Ammon's horn (tissue), 1 donor: Measurements from ENCODE around the gene NGEF.
"Not testable (repeated sequence)": the region's sequence is repeated elsewhere in the genome, so short reads cannot be mapped to it uniquely, and the experiment has no call there.

Experiments used
- DNase-seq: peaks from one replicate; pipeline ENCODE4 v3.0.0-alpha.2; 2016; ENCODE audit warnings: low spot score

The NGEF gene

DNA sequence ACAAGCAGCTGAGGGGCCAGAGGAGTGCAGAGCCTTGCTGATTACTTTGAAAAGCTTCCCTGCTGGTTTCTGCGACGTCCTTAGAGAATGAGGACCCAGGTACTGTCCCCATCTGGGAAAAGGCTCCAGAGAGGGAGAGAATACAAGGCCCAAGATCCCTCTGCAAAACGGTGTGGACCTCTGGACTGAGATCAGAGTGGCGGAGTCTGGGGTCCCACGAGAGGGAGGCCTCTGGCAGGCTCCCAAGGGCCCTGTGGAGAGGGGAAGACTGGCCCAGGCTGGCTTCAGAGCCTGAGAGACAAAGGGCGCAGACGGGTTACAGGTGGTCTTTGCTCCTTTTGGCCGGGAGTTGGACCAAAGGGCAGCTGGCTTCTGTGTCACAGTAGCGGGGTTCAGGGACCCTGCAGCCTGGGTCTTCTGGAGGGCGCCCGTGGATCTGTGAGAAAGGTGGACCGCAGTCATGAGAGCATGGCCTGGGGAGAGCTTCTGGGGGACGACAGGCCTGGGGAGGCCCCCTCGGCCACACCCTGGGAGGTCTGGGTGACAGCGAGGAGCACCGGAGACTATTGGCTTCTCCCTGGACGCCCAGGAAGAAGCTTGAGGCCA lies 142.2 kb downstream of the NGEF start:
- DNase-seq = no peak

DNA sequence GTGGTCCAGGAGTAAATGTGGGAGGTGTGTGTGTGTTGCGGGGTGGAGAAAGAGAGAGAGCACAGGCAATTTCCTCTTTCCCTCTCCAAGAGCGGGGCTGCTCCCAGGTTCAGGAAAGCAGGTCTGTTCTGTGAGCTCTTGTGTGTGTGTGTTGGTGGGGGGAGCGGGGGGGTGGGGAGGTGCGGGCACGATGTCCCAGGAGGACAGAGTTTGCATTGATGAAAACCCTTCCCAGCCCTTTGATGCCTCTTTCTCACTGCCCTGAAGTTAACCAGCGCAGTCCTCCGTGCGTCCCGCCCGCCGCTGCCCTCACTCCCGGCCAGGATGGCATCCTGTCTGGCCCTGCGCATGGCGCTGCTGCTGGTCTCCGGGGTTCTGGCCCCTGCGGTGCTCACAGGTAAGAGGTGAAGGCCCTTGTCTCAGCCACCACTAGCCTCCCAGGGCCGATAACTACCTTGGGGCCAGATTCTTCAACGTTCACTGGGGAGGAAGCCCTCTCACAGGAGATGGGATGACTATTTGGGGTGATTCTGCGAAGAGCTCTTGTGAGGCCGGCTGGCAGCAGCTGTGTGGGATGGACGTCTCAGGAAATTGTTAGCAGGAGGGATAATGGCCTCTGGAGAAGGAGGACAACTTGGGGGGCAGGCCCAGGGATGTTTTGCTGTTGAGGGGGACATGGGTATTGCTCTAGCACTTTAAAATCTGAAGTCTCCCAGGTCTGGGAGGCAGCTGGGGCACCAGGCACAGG lies 142.9 kb downstream of the NGEF start, which contains the start of gene SNORC:
TSS of gene SNORC (plus strand) at position 247 of the 748 bp plus-strand sequence. CDS start at position 325, 78 bp downstream.
- no peak for DNase-seq

DNA sequence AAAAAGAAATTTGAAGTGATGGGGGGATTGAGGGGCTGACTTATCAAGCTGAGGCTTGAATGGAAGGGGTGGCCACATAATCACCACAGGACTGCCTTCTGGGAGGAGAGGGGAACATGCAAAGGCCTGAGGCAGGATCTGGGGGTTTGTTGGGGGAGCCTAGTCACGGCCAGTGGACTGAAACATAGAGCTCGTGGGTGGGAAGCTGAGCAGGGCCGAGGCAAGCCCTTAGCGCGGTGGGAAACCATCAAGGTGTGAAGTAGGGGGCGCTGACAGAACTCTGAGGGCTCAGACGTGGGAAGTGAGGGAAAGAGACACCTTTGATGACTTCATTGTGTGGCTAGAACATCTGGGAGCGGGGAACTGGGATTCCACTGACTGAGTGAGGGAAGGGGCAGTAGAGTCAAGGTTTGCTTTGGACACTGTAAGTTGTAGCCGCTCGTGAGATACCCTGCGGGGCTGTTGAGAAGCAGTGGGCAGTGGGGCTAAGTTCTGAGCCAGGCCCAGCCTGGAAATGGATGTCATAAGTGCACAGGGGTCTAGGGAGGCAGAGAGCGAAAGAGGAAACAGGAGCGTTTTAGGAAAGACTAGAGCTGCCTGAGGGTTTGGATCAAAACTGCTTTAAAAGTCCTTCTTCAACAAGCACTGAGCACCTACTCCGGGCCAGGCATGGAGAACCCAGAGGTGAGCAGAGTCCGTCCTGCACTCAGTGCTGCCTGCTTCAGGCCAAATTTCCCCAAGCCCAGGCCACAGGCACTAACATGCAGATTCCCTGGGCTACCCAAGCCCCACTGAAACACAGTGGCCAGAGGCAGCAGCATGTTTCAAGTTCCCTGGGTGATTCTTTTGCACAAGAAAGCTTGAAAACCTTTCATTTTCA lies 143.7 kb downstream of the NGEF start:
- DNase-seq = no peak

DNA sequence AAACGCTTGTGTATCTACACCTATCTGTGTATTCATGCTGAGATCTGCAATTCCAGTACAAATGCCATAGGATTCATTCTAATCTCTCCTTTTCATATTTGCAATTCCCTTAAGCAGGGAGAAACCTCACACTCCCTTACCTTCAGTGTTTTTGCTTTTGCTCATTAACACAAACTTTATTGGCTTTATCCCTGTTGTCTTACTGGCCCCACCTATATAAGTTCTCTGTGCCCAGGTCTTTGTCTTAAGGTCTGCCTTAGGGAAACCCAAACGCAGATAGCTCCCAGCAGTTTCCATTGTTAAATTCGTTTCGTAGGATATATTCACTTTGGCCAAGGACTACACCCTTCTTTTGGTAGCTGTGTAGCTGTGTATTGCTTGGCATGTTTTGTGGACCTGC lies 147.0 kb downstream of the NGEF start:
- DNase-seq = no peak

DNA sequence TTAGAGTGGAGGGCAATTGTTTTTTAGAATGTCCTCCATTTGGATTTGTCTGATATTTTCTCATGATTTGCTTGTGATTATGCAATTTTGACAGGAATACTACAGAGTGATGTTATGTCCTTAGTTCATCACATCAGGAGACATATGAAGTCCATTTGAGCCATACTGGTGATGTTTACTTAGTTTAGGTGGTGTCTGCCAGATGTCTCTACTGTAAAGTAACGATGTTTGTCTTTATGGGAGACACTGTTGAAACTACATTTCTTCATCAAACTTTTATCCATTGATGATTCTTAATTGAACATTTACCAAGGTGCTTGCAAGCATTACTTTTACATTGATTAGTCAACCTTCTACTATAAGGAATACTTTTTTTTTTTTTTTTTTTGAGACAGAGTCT lies 147.9 kb downstream of the NGEF start:
- DNase-seq = no peak

DNA sequence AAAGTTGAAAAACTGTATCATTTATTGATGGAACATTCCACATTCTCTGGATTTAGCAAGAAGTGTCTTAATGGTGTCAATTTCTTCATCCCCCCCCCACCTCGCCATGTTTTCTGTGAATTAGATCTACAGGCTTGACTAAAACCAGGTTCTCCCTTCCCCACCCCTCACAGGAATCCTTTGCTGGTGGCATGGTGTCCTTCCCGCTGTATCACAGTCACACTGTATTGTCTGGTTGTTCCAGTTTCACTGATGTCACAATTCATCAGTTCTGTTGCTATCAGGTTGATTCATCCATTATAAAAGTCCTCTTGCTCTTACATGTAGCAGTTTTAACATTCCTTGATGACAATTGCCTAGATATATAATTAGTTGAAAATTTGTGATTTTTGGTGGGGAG lies 149.1 kb downstream of the NGEF start:
- no peak for DNase-seq

DNA sequence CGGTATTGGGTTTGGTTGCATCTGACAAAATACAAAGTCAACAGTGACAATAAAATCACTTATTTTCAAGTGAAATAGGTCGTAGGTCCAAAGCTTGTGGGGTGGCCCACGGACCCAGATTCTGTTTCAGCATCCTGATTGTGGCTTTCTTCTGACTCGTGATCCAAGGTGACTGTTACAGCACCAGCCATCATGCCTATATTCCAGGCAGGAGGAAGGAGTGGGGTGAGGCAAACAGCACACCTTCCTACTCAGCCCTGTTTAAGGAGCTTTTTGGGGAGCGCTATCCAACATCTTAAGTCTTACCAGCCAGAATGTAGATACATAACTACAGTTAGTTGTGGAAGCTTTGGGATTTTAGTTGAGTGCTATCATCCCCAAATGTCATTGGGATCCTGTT lies 151.7 kb downstream of the NGEF start:
- no peak for DNase-seq

DNA sequence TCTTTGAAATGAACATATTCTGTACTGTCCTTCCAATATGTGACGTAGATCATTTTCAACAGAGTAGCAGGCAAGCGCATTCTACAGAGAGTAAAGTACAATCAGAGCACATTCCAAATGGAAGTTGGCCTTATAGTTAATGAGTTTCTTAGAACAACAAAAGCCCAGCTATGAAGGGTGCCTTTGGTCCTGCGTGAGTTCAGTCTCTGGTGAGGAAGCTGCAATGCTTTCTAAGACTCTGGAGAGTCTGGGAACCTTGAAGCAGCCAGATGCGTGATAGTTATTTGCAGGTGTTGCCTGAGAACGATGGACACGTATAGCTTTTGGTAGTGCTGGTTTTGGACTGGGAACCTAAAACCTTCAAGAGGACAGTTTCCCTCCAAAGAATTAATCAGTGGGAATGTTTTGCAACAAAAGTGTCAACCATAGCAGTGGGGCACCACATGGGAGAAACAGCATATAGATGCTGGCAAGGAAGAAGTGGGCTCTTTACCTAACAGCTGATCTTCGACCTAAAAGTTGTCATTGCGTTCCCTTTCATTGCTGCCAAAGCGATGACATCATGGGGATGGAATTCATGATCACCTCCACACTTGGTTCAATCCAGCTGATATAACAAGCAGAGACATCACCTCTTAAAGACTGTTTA lies 152.3 kb downstream of the NGEF start:
- DNase-seq = no peak

DNA sequence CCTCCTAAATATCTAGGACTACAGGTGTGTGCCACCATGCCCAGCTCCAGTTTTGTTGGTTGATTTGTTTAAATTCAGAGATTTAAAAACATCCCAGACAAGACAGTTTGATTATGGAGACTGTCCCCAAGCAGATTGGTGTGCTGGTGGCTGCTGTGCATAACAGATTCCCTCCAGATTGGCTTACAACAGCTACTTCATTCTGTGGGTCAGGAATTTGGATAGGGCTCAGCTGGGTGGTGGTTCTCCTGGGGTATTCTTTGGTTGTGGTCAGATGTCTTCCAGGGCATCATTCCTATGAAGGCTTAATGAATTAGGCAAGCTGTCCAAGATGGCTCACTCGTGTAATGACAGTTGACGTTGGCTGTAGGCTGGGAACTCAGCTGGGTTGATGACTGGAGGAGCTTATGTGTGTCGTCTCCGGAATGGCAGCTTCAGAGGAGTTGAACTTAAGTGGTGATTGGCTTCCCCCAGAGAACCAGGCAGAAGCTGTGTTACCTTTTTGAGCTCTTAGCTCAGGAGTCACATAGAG lies 153.6 kb downstream of the NGEF start:
- no peak for DNase-seq

DNA sequence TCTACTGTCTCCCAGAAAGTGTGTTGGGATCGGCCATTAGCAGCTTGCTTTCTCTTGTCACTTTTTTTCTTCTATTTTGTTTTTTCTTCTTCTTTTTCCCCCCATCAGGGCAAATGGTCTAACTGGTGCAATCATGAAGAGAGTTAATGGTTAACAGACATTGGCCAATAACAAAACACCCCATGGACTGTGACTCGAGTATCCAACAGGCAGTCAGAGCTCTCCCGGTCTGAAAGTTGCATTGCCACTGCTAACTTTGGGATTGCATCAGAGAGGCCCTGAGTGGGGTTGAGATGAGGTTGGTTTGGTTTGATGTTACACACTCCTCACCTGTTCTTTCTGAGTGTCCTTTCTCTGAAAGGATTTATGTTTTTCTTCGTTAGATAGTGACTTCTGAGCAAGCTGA lies 155.9 kb downstream of the NGEF start:
- no peak for DNase-seq

DNA sequence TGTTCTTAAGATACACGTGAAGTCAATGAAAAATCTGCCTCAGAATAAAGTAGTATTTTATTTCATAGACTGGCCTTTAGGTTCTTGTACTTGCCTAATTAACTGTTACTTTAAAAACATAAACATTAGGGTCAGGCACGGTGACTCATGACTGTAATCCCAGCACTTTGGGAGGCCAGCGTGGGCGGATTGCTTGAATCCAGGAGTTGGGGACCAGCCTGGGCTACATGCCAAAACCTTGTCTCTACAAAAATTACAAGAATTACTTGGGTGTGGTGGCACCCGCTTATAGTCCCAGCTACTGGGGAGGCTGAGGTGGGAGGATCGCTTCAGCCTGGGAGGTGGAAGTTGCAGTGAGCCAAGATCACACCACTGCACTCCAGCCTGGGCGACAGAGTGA lies 159.0 kb downstream of the NGEF start:
- no peak for DNase-seq

DNA sequence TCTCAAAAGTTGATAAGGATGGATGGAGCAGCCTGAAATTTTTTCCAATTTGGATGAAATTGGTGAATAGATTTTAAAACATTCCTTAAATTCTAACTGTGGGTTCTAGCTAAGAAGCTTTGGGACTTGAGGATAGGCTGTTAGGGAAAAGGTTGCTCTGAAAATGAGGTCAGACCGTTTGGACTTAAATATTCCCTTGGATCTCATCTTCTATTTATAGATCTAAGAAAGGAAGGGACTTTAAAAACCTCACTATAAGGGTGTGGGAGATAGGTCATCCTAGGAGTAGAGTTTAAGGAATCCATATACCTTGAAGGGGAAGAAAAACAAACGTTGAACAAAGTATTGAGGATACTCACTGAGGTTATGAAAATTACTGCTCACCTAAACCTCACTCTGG lies 160.4 kb downstream of the NGEF start:
- DNase-seq = no peak

DNA sequence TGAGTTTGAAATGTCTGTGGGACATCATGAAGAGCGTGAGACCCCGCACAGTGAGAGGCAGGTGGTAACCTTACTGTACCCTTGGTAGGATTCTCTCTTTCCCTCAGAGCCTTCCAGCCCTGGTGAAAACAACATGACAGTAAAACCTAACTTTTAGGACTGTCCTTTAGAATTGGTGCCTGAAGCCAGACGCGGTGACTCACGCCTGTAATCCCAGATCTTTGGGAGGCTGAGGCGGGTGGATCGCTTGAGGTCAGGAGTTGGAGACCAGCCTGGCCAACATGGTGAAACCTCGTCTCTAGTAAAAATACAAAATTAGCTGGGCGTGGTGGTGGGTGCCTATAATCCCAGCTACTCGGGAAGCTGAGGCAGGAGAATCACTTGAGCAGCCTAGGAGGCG lies 161.0 kb downstream of the NGEF start:
- DNase-seq = not testable (repeated sequence)

DNA sequence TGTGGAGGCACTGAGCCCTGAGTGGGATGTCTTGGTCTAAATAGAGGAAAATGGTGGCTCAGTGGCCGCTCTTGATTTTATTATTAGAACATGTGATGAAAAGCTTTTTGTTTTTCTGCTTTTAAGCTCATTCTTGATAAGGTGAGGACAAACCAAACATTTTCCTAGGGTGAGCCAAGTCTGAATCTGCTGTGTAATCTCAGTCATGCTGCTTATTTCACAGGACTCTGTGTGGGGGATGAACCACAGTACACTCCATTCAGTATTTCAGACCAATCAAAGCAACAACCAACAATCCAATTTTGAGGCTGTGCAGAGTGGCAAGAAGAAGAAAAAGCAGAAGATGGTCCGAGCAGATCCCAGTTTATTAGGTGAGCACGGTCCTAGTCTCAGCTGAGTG lies 163.0 kb downstream of the NGEF start:
- DNase-seq = peak; percentile 28

DNA sequence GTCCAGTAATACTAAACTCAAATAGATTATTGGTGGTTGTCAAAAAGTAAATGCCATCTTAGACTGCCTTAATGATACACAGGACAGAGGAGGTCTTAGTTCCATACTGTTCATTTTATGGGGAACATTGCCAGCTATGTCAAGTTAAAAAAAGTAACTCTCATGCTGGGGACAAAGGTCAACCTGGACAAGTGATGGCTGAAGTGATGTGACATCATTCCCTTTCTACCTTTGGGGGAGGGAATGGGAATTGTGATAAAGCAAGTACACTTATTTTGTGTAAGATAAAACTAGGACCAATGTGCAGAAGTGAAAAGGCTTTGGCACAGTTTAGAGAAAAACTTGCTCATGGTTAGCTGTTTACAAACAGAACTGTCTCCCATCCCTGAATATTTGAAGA lies 167.0 kb downstream of the NGEF start:
- DNase-seq = no peak

DNA sequence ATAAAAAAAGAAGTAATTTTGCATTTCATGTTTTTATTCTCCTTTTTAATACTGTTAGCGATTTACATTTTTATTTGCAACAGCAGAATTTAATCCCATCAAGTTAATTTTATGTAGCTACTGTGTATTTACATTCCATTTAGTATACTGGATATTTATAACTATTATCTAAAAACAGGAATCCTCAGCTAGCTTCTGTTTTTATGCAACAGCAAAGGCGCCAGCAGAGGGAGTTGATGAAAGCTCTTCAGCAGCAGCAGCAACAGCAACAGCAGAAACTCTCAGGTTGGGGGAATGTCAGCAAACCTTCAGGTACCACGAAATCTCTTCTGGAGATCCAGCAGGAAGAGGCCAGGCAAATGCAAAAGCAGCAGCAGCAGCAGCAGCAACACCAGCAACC lies 169.2 kb downstream of the NGEF start:
- DNase-seq = peak; percentile 48

DNA sequence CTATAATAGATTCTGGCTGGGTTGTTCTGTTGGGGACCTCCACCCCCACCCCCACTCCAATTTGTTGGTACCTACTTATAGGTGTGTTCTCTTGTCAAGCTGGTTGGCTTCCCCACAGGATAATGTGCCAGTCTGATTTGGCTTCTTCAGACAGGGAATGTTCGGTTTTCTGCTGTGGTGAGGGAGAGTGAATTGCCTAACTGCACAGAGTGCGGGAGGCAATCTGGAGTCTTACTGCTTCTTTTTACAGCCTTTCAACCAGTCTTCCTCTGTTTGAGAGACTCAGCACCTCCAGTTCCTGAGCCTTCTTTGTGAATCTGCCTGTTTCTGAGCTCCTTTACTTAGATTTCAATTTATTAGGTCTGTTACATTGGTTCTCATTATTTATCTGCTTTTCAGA lies 170.4 kb downstream of the NGEF start:
- DNase-seq = peak; percentile 41

DNA sequence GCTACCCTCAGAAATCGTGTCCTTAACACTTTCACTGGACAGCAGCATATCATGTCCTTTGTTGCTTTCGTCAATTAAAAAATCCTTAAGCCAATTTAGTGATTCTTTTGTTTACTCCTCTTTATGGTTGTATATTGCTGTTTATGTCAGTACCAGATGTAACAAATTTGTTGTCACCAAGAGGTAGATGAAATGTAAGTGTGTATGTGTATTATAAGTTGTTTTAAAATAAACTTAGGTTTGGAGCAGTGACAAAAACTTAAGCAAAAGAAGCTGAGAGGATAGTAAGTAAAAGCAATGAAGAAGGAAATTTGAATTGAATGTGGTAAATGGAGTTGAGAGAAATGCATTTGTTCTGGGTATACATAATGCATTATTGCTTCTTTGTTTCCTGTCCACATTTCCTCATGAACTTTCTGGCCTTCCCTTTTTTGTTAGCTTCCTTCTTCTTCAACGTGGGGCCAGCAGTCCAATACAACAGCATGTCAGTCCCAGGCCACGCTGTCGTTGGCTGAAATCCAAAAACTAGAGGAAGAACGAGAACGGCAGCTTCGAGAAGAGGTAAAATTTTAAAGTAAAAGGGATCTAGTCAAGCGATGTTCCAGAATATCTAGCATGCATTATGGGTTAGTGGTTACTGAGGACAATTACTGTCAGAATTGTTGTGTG lies 173.5 kb downstream of the NGEF start:
- DNase-seq = peak; percentile 79

DNA sequence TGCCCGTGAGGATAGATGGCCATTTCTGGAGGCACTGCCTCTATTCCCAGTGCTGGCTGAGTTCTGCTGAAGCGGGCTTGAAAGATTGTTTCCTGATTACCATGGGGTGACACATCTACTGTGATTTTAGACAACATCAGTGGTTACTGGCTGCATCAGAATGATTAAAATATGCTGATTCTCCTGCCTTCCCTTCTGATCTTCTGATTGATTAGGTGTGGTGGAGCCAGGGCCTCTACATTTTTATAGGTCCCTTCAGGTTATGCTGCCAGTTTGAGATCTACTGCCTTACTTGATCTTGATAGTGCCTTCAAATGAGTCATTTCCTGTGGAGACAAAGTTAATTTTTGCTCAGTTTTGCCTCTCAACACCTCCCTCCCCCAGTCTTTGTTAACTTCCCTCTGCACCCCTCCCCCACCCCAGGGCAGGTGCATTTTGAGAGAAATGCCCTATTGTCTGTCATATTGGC lies 174.6 kb downstream of the NGEF start:
- no peak for DNase-seq

DNA sequence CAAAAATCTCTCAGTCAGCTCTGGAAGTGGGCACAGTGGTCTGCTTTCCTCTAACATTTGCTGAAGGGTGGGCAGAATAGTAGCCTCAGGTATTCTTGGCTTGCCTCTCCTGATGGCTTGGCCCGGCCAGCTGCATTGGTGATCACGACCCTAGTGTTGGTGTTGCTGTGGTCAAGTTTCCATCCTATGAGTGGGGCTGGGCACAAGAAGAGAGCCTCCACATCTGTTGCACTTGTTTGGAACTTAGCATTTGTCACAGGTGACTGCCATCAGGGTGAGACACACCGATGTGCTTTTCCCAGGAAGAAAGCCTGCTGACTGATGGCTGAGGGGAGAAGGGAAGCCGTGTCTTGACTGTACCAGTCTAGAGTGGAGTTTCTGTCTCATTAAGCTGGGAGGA lies 176.1 kb downstream of the NGEF start:
- no peak for DNase-seq

DNA sequence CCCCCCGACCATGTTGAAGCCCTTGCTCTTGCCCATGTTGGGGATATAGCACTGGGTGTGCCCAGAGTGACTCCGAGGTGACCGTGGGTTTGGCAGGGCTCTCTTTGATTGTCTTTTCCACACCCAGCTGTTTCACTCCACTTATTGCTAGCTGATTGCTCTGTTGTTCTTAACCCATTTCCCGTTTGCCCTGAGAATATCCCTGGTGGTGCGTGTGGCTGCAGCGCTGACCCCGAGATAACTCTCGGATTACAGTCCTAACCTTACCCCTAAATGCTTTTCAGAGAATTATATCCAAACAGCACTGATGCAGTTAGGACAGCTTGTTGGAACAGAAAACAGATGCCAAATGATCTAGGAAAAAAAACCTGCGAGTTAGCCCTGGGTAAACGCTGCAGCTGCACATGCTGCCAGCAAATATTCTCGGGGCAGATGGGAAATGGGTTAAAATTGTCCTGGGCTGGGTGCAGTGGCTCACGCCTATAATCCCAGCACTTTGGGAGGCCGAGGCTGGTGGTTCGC lies 177.3 kb downstream of the NGEF start:
- DNase-seq = no peak
